Skeletal muscle tissue (tissue), 5 donors: ENCODE results near the gene MORN3. TPM values are rescaled to one million over a fixed set of nuclear protein-coding genes. Genes with fewer than 3 reads are reported as not detected.

Experiments
- H3K27ac ChIP-seq: one replicate; pipeline ENCODE4 v1.7.0; 2013; ENCODE audit warnings: mild to moderate bottlenecking, low read depth, low read length, inconsistent platforms
- H3K27me3 ChIP-seq, 3 donors: one replicate each; pipeline ENCODE4 v1.7.0; 2013; ENCODE audit warnings: low read length in 3 of 3; ENCODE audit not compliant: control insufficient read depth in 3 of 3, insufficient read depth in 3 of 3
- H3K36me3 ChIP-seq, 3 donors: one replicate each; pipeline ENCODE4 v1.7.0; 2013; ENCODE audit warnings: low read length in 3 of 3; ENCODE audit not compliant: control insufficient read depth in 3 of 3, insufficient read depth in 3 of 3
- H3K4me1 ChIP-seq, 3 donors: one replicate each; pipeline ENCODE4 v1.7.0; 2013; ENCODE audit warnings: low read length in 3 of 3, mild to moderate bottlenecking in 3 of 3; ENCODE audit not compliant: control insufficient read depth in 3 of 3, insufficient read depth in 3 of 3
- H3K4me3 ChIP-seq, 3 donors: one replicate each; pipeline ENCODE4 v1.7.0; 2013; ENCODE audit warnings: low read length in 3 of 3
- H3K9ac ChIP-seq, 3 donors: one replicate each; pipeline ENCODE4 v1.7.0; 2013; ENCODE audit warnings: low read length in 3 of 3, mild to moderate bottlenecking in 3 of 3, moderate library complexity in 2 of 3, low read depth in 1 of 3
- H3K9me3 ChIP-seq, 3 donors: one replicate each; pipeline ENCODE4 v1.7.0; 2013; ENCODE audit warnings: low read length in 3 of 3; ENCODE audit not compliant: control insufficient read depth in 3 of 3
- small RNA-seq: library from RNA; depleted of rRNA; stranded (forward); fragments of <200 nt; gene quantifications from one replicate; pipeline ENCODE3, GENCODE V24; 2014
- total RNA-seq: library from RNA; depleted of rRNA; stranded (reverse); fragments of >200 nt; gene quantifications from one replicate; pipeline ENCODE4 v1.2.3, GENCODE V29; 2014
- donor health status: Osteomylitis.

Gene MORN3
- total RNA-seq, 1 donor from 2014 or later = under 0.01 TPM

GRCh38 chr12:121610239-121611149 lies 59.0 kb downstream of the MORN3 start:
- Histone ChIP-seq H3K36me3 (no peaks in the 10 kb centered on the region), H3K27ac (peak overlapping the region; percentile 83), H3K9me3 (no peaks in the 10 kb centered on the region), H3K4me3 (no peak overlapping the region), H3K4me1 (peaks cover 11 to 15% (median 11%) of the 10 kb centered on the region in 3 donors), H3K9ac (peak overlapping the region; percentile 55 to 81 (median 76)), H3K27me3 (no peaks in the 10 kb centered on the region)

GRCh38 chr12:121608301-121608700 lies 61.2 kb downstream of the MORN3 start:
- H3K36me3 ChIP-seq = no peaks in the 10 kb centered on the region
- H3K4me3 ChIP-seq = no peak overlapping the region

GRCh38 chr12:121603581-121603980 lies 65.9 kb downstream of the MORN3 start:
- no peak overlapping the region for H3K27ac ChIP-seq
- H3K27me3 ChIP-seq = no peaks in the 10 kb centered on the region
- no peak overlapping the region for H3K4me3 ChIP-seq
- no peak overlapping the region for H3K9ac ChIP-seq
- H3K9me3 ChIP-seq = no peaks in the 10 kb centered on the region
- no peaks in the 10 kb centered on the region for H3K4me1 ChIP-seq
- no peaks in the 10 kb centered on the region for H3K36me3 ChIP-seq

More at GRCh38 chr12:121608301-121608700, 61.2 kb downstream of the MORN3 start:
- Histone ChIP-seq H3K9me3 (no peaks in the 10 kb centered on the region), H3K27me3 (no peaks in the 10 kb centered on the region), H3K9ac (no peak overlapping the region), H3K4me1 (peaks cover 11 to 13% (median 11%) of the 10 kb centered on the region in 3 donors), H3K27ac (no peak overlapping the region)

- Histone ChIP-seq H3K27ac (no peak overlapping the region), H3K9ac (no peak overlapping the region), H3K4me1 (no peaks in the 10 kb centered on the region), H3K27me3 (no peaks in the 10 kb centered on the region), H3K9me3 (no peaks in the 10 kb centered on the region), H3K4me3 (no peak overlapping the region), H3K36me3 (no peaks in the 10 kb centered on the region)
These were observed 66.7 kb downstream of the MORN3 start for GRCh38 chr12:121602766-121603165.

- Histone ChIP-seq H3K4me3 (no peak overlapping the region), H3K36me3 (no peaks in the 10 kb centered on the region), H3K9me3 (no peaks in the 10 kb centered on the region), H3K4me1 (no peaks in the 10 kb centered on the region), H3K27me3 (no peaks in the 10 kb centered on the region), H3K27ac (no peak overlapping the region), H3K9ac (peak overlapping the region in 1 of 3 donors; percentile 33)
These were observed 68.6 kb downstream of the MORN3 start for GRCh38 chr12:121600702-121601336.

Small RNAs within 50 kb of the gene (small RNA-seq; reads per million reads assigned to genes)
- not detected for gene RNU6-1004P

Other genes starting within 250 kb of the MORN3 start
- gene KDM2B, start 88.6 kb downstream of the MORN3 start, total RNA-seq = 28.7 TPM
- 10.4 TPM for gene ORAI1, start 43.1 kb downstream of the MORN3 start, total RNA-seq
- 8.9 TPM for gene TMEM120B, start 43.1 kb upstream of the MORN3 start, total RNA-seq
- 2.1 TPM for gene RHOF, start 124.0 kb upstream of the MORN3 start, total RNA-seq
- gene SETD1B, start 134.4 kb upstream of the MORN3 start, total RNA-seq = 2.1 TPM
- not detected for gene HPD, start 189.2 kb upstream of the MORN3 start, total RNA-seq
- gene PSMD9, start 219.1 kb upstream of the MORN3 start, total RNA-seq = 13.0 TPM
- gene CFAP251, start 248.9 kb upstream of the MORN3 start, total RNA-seq = 2.6 TPM